Stimulated activated CD8-positive, alpha-beta memory T cell treated with anti-CD3 and anti-CD28 coated beads, Interleukin-4, amount 100 ng/mL, for 4 hours (primary cell): Measurements from ENCODE around the gene DIP2C.

Experiments
- DNase-seq, 2 donors: peaks; one replicate each; pipeline ENCODE4 v3.0.0-alpha.2; 2020; ENCODE audit warnings: low read depth in 2 of 2, low spot score in 1 of 2

The DIP2C gene

DNA sequence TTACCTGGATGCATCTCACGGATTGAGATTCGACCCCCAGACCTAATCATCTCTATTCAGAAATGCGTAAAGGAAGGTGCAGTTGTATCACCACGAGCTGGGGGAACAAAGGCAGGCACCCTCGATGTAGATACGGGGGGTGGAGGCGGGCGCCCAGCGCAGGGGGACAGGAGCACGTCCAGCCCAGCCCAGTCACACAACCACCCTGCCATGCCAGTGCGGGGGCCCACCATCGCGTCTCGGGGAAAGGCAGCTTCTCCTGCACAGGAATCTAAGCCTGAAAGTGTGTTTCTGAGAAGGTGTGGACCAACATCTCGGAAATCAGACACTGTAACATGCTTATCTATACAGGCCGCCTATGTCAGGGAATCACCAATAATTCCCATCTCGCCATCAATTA, 131.1 kb downstream of the DIP2C start:
- DNase-seq: no peak

DNA sequence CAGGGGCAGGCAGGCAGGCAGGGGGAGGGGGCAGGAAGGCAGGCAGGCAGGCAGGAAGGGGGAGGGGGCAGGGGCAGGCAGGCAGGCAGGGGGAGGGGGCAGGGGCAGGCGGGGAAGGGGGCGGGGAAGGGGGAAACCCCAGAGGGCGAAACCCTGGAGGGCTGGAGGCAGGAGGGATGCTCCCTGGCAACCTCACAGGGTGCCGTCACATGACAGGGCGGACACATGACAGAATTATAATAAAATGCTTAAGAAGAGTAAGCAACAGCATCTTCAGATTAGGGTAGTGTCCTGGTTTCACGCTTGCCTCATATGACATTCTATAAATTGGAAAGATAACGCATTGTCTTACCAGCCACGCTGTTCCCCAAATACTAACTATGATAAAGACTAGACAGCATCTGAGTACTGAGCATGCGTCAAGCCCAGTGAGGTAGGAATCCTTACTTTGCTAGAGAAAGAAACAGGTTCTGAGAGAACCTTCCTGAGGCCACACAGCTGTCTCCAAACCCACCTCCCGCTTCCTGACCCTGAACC, 131.6 kb downstream of the DIP2C start:
- DNase-seq: no peak

DNA sequence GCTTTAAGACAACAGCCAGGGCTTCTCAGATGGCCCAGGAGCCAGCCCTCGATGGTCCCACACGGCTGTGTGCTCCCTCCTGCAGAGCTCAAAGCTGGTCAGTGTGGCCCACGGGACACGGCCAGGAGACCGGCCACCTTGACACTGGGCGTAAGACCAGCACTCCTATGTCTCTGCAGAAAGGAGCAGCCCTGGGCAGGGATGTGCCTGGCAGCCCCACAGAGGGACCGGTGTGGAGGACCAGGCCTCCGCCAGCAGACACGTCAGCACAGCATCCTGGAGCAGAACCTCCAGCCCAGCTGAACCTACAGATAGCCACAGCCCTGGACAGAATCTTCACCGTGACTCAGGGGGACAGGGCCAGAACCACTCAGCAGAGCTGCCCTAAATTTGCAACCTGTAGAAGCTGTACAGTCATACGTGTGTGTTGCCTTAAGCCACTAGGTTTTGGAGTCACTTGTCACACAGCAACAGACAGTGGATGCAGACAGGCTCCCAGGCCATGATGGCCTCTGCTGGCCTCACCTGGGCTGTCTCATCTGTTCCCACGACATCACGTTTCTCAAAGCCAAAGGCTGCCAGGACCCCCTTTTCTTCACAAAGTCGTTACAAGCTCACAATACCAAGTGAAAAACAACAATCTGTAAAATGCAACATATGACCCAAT, 132.4 kb downstream of the DIP2C start:
- DNase-seq: no peak

DNA sequence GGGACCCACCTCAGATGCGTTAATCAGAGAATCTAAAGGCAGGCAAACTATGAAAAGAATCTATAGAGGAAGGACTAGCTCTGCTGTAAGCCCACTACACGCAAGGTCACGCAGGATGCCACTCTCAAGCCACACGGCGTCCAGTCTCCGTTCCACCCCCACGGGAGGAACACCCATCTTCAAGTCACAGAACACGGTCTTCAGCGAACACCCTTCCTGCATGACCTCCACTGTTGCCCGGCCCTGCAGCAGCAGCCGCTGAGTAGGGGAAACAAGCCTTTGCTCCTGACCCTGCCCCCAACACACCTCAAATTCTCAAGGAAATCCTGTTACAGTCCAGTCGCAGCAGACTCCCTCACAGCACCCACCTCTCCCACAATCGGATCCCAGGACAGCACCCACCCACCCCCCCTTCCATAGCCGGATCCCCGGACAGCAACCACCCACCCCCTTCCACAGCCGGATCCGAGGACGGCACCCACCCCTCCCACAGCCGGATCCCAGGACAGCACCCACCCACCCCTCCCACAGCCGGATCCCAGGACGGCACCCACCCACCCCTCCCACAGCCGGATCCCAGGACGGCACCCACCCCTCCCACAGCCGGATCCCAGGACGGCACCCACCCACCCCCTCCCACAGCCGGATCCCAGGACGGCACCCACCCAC, 133.7 kb downstream of the DIP2C start:
- no peak for DNase-seq

DNA sequence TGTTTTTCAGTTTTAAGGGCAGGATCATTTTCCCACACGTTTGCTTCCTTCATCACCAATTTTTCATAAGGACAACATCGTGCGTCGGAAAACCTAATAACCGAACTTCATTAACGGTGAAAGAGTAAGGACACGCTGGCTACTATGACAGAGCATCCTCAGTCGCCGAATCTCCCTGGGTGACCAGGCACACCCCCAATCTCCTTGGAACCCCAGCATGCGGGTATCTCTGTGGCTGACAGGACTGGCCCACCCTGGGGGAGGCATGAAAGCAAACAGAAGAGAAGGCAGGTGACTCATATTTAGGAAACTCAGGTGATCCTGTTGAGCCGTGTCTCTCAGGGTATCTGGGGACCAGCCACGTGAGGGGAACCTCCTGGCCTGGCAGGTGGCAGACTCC, 134.2 kb downstream of the DIP2C start:
- no peak for DNase-seq

DNA sequence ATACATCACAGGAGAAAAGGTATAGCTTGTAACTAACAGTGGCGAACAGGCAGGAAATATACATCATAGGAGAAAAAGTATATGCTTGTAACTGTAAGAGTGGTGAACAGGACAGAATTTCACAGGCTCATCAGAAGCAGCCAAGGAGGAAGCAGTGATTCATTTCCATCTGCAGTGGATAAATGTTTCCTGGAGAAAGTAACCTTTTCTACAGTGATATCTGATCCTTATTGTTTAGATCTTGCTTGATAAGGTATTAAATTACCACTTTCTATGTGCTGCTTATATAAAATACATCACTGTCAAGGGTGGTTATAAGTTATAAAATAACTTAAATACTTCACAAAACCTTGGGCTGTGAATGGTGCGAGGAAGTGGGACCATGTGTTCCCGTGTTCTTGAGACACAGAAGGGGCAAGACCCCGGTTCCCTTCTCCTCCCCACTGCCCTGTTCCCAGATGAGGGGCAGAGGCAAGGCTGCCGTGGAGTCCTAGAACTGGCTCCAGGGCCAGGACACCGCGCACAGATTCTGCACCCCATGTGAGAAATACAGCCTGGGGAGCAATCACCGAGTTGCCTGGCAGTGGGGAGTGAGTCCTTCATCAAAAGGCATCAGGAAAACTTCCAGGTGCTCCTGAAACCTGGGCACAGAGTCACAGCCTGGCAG, 135.2 kb downstream of the DIP2C start:
- no peak for DNase-seq

DNA sequence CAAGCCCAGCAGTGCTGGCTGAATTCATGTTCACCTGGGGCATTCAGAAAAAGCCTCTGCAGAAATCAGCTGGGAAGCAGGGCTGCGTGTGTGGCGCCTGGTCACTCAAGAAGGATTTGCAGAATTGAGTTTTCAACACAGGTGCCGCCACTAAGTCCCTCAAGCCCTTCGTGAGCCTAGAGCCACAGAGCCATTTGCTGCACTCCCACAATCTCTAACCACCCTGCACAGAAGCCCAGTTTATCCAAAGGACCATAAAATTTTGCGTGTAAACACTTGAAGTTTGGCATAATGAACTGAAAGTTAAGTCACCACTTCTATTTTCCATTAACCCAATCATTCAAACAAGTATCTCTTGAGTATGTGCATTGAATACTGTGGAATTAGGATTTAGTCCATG, 136.2 kb downstream of the DIP2C start:
- DNase-seq: no peak

DNA sequence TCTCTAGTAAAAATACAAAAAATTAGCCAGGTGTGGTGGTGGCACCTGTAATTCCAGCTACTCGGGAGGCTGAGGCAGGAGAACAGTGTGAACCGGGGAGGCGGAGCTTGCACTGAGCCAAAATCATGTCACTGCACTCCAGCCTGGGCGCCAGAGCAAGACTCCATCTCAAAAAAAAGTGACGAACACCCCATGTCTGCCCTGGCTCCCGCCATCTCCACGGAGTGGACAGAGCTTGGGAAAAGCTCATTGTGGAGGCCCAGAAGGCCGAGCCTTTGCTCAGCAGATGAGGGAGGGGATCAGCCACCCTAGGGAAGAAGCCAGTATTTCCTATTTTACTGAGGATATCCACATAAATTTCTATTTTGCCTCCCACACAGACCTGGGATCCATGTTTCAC, 136.8 kb downstream of the DIP2C start:
- DNase-seq: no peak

DNA sequence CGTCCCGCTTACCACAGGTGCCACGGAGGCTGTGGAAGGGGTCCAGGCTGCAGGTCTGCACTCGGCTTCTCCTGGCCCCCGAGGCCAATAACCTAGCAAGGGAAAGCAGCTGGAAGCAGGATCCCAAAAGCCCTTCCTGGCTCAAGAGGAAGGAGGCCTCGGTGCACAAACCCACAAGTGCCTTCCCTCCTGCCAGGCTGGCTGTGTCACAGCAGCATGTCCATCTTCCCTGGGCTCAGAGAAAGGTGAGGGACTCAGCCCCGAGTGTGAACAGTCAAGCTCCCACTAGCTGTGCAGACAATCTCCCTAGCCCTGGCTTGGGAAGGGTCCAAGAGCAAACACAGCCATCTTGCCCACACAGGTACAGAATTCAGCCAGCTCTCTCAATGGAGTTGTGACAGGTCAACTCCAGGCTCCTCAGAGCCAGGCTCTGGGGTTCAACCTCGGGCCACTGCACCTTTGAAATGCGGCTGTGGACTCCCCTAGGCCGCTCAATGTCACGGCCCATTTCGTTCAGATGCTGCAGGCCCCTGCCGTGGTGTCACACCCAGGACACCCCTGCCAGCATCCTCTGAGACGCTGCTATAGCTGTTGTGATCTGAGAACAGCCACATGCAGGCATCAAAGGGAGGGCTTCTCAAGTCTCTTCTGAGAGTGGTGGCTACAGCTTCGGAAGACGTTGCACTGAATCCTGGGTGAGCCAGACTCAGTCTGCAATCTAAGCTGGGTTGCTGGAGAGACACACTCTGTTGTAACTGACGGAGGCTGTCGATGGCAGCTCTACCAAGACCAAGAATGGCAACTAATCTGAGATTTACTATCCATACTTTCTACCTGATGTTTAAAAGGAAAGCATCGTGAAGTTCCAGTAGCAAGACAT, 137.9 kb downstream of the DIP2C start:
- no peak for DNase-seq

DNA sequence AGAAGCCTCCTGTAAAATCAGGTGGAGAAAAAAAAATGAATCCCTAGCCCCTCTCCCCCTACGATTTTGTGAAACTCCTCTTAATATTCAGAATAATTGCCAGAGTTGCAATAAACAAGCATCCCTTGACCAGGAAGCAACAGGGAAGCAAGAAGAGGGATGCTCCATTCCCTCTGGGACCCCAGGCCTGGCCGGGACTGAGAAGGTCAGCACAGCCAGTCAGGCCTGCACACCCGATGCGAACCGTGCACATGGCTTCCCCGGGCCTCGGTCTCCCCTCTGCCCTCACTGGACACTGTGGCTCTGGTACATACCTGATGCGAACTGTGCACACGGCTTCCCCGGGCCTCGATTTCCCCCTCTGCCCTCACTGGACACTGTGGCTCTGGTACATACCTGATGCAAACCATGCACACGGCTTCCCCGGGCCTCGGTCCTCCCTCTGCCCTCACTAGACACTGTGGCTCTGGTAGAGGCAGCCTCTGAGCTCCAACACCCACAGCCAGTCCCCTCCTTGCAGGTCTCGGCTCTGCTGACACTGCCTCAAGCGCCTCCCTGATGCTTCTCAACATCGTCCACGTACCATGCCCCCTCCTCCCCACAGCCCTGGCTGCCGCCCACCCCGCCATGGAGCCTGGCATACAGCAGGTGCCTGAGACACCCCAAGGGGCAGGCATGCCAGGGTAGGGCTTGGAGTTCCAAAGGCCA, 138.6 kb downstream of the DIP2C start:
- DNase-seq: no peak

DNA sequence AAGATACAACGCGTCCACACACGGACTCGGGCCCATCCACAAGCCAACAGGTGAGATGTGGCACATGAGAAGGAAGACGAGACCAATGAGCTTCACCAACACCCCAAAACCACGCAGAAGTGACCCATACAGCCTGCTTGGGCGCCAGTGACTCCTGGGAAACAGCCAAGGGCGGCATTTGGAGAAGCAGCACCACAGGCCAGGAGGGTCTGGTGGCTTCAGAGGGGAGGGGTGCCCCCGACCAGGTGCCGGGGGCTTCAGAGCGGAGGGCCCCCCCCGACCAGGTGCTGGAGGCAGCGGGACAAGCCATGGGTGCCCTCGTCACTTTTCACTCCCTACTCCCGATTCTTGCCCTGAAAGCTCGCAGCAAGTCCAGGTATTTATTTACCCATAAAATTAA, 140.1 kb downstream of the DIP2C start:
- DNase-seq: no peak

DNA sequence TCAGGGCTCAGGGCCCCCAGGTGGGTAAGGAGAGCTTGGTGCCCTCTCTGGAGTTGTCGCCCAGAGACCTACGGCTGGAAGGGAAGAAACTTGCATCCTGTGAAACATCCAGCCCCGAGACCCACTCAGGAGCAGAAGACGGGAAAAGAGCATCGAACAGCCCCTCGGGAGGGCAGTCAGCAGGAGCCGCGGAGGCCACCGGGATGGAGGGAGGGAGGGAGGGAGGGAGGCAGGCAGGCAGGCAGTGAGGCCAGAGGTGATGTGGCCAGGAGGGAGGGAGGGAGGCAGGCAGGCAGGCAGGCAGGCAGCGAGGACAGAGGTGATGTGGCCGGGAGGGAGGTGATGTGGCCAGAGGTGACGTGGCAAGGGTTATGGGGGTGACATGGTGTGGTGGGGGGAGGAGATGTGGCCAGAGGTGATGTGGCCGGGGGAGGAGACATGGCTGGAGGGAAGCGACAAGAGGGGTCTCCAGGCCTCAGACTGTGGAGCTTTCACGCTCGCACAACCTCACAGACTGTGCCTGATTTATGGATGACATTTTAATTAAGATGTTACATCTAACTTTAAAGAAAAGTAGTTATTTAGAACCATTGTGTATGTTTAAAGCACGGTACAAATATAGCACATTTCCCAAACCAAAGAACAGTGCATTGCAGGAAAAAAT, 141.1 kb downstream of the DIP2C start:
- DNase-seq: no peak

DNA sequence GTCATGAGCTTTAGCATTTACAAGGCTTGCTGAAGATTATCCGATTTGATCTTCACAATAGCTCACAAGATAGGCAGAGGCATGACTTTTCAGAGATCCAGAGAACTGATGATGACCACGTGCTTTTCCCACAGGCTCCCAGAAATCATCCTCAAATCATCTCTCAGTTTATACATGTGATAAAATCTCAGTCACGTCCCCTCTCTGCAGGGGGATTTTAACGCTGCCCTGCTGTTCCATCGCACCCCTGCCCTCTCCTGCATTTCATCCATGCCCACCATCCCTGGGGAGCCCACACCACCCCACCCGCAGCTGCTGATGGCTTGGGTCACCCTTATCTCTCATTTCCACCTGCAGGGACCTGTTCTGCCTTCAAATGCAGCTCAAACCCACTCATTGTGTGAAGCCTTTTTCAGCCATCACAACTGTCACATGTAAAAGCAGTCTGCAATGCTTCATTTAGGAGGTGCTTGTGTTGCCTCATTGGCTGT, 141.8 kb downstream of the DIP2C start:
- no peak for DNase-seq

DNA sequence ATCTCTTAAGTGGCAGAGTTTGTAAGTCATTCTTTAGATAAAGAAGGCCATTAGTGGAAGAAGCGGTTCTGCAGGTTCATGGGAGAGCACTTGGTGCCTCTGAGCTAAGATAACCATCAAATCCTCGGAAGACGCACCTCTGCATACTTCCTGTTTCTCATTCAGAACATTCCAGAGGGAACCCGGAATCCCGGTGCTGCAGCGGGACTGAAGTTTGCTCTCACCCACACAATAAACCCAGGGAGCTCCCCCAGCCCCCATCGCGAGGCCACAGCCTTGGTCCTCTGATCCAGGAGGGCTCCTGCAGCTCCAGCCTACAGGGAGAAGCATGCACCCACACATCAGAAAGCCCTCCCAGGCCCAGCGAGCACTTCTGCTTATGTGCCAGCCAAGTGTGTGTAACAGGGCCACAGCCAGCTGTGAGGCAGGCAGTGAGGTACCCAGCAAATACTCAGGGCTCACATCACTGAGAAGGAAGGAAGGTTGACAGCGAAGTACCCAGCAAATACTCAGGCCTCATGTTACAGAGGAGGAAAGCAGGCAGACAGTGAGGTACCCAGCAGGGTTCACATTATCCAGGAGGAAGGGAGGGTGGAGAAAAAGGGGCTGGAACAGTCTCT, 142.4 kb downstream of the DIP2C start:
- DNase-seq: no peak

DNA sequence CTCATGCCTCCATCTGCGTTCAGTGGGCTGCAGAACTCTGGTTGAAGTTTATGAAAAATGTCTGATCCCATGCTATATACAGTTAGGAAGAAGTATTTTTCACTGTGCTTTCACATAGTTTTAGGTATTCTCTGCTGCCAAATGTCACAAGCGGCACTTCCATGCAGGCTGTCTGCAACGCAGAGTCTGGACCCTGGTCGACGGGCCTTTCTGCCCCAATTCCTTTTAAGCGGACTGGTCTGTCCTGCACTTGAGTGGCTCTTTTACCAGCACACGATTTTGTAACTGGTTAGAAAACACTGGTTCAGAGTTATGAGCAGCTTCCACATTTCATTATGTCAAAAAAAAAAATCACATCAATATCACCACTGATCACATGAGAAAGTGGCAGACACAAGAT, 143.0 kb downstream of the DIP2C start:
- DNase-seq: no peak

DNA sequence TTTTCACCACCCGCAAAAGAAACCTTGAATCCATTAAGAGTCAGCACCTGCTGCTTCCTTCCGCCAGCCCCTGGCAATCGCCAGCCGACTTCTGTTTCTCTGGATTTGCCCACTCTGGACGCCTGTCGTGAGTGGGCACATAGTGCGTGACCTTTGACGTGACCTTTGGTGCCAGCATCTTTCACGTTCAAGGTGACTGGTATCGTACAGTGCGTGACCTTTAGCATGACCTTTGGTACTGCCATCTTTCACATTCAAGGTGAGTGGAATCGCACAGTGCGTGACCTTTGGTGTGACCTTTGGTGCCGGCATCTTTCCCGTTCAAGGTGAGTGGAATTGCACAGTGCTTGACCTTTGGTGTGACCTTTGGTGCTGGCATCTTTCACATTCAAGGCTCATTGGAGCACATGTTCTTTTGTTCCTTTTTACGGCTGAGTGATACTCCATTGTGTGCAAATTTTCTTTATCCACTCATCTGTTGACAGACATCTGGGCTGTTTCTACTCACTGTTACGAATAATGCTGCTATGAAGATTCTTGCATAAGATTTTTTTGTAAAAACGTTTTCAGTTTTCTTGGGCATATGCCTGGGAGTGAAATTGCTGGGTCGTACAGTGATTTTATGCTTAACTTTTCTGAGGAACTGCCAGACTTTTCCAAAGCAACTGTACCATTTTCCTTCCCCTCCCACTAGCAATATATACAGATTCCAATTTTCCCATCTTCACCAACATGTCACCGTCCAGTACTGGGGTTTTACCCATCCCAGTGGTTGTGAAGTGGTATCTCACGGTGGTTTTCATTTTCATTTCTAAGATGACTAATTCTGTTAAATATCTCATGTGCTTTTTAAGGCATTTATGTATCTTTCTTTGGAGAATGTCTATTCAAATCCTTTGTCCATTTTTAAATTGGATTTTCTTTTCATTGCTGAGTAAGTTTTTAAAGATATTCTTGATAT, 145.3 kb downstream of the DIP2C start:
- DNase-seq: no peak

DNA sequence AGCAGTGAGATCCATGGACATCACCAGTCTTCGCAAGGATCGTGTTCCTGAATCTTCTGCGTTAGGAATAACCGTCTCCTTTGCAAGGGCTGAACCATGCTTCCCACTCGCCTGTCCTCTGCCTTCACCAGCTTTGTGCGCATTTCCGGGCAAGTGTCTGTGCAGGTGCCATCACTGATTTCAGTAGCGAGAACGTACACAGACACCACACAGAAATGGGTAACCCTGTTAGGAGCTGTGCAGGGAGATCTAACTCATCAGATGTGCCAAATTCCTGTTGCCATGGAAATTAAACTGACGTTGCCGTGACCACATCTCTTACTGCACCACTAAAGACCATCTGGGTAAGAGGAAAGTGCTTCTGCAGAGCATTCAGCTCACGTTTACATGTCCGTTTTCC, 146.3 kb downstream of the DIP2C start:
- no peak for DNase-seq

DNA sequence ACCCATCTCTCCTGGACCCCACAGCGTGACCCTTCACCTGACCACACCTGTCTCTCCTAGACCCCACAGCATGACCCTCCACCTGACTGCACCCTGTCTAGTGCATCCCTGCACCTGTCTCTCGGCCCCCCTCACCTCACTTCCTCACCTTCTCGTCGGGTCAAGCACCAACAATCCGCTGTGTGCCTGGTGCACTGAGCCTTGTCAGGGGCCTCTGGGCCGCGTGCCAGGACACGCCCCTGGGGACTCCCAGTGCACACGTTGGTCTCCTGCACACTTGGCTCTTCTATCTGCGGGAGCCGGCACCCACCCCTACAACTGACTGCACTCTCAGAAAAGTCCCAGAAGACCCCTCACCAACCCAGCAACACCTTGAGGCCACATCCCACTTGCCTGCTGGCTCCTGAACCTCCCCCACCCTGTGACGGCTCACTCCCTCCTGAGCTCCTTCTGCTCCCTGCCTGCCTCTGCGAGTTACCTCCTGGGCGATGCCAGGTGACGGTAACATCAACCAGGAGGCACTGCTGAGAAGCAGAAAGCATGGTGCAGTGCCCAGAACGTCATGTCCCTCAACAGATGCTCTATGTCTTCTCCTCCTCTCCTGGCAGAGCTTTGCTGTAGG, 147.6 kb downstream of the DIP2C start:
- DNase-seq: no peak
